ENCODE data around the gene CHCHD3.
"Not testable (repeated sequence)": the region's sequence is repeated elsewhere in the genome, so short reads cannot be mapped to it uniquely, and the experiment has no call there.

The CHCHD3 gene

DNA sequence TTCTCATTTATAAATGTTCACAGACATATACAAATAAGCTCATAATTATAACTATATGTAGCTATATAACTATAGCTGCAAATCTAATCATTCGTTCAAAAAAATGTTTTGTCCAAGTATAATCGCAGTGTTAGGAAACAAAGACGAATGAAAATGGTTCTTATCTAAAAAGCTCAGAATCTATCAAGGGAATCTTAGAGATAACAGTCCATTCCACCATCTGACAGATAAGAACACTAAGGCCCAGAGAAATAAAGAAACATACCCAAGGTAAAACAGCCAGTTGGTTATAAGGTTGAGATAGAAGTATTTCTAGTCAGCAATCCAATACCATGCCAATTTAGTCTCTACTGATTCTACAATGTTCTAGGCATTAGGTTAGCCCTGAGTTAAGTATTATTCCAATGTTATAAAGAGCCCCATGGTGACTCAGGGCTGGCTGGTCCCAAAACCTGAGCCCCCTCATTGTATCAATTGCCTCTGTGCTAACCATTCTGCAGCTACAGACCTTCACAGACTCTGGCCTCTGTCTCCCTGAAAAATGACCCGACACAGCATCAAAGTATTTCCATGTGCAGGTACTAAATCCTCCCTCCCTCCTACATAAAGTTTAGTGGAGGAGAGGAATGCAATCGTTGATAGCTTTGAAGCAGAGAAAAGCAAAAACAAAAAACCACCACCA, 30.0 kb downstream of the CHCHD3 start:
- Histone ChIP-seq H3K4me1 (ENCODE audit: control insufficient read depth, insufficient read depth, low read length) (peaks cover 9% of the 10 kb centered on the region), H3K4me3 (ENCODE audit: low read length) (no peak overlapping the region), H3K27ac (ENCODE audit: low read depth, low read length) (no peak overlapping the region), H3K27me3 (ENCODE audit: control insufficient read depth, insufficient read depth, low read length) (no peaks in the 10 kb centered on the region), H3K36me3 (ENCODE audit: control insufficient read depth, insufficient read depth, low read length) (no peaks in the 10 kb centered on the region), H3K9ac (ENCODE audit: low read length) (no peak overlapping the region)

DNA sequence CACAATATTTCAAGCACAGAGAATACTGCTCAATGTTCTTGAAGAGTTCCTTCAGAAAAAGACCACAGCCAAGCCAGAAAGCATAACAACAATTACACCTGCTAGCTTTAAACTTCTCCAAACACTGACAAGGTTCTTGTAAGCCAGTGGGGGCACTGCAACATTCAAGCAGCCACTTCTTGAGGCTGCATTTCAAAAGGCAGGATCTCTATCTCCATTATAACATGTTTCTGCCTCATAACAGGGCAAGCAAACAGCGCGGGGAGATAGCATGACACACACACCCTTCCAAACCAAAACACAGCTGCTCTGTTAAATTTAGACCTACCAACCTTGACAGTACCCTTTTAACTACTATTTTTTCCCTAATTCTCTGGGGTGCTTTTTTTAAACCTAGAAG, 30.8 kb downstream of the CHCHD3 start:
- H3K4me3 ChIP-seq (ENCODE audit: low read length), result no peak overlapping the region
- H3K27me3 ChIP-seq (ENCODE audit: control insufficient read depth, insufficient read depth, low read length), result no peaks in the 10 kb centered on the region
- no peak overlapping the region for H3K27ac ChIP-seq (ENCODE audit: low read depth, low read length)
- H3K9ac ChIP-seq (ENCODE audit: low read length), result no peak overlapping the region
- H3K36me3 ChIP-seq (ENCODE audit: control insufficient read depth, insufficient read depth, low read length), result no peaks in the 10 kb centered on the region
- peaks cover 9% of the 10 kb centered on the region for H3K4me1 ChIP-seq (ENCODE audit: control insufficient read depth, insufficient read depth, low read length)

DNA sequence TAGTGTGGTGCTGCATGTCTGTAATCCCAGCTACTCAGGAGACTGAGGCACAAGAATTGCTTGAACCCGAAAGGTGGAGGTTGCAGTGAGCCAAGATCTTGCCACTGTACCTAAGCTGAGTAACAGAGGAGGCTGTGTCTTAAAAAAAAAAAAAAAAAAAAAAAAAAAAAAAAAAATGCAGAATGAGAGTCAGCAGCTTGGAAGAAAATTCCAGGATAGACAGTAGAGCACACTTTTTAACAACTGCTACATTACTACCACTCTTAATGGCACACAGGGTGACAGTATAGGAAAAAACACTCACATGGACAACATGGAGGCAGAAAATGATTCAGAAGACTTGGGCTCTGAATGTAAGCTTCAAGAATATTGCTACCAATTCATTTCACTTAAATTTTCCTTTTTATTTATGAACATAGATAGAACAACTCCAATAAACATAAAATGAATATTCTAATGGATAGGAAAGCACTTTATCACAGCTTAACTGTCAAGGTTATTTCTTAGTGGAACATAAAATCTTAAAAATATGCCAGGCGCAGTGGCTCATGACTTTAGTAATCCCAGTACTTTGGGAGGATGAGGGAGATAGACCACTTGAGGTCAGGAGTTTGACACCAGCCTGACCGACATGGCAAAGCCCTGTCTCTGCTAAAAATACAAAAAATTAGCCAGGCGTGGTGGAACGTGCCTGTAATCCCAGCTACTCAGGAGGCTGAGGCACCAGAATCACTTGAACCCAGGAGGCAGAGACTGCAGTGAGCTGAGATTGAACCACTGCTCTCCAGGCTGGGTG, 31.5 kb downstream of the CHCHD3 start:
- no peaks in the 10 kb centered on the region for H3K27me3 ChIP-seq (ENCODE audit: control insufficient read depth, insufficient read depth, low read length)
- no peaks in the 10 kb centered on the region for H3K36me3 ChIP-seq (ENCODE audit: control insufficient read depth, insufficient read depth, low read length)
- H3K27ac ChIP-seq (ENCODE audit: low read depth, low read length), result no peak overlapping the region
- H3K4me3 ChIP-seq (ENCODE audit: low read length), result no peak overlapping the region
- peaks cover 9% of the 10 kb centered on the region for H3K4me1 ChIP-seq (ENCODE audit: control insufficient read depth, insufficient read depth, low read length)
- no peak overlapping the region for H3K9ac ChIP-seq (ENCODE audit: low read length)

DNA sequence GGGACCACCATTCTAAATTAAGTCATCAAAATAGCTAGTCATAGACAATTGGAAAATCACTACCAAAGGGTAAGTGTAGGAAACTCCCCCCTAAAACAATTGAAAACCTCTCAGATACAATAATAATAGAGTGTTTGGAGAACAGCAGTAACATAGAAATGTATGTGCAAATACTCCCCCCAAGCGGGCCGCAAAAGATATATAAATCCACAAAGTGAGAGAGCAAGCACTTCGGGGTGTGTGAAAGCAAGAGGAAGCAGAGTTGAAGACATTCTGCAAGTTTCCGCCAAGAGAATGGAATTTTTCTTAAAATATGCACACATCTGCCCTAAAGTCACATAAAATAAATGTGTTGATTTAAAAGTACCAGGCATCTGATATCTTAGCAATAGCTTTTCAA, 33.3 kb downstream of the CHCHD3 start:
- Histone ChIP-seq H3K36me3 (ENCODE audit: control insufficient read depth, insufficient read depth, low read length) (no peaks in the 10 kb centered on the region), H3K27ac (ENCODE audit: low read depth, low read length) (no peak overlapping the region), H3K27me3 (ENCODE audit: control insufficient read depth, insufficient read depth, low read length) (no peaks in the 10 kb centered on the region), H3K9ac (ENCODE audit: low read length) (no peak overlapping the region), H3K4me3 (ENCODE audit: low read length) (no peak overlapping the region), H3K4me1 (ENCODE audit: control insufficient read depth, insufficient read depth, low read length) (peaks cover 8% of the 10 kb centered on the region)

DNA sequence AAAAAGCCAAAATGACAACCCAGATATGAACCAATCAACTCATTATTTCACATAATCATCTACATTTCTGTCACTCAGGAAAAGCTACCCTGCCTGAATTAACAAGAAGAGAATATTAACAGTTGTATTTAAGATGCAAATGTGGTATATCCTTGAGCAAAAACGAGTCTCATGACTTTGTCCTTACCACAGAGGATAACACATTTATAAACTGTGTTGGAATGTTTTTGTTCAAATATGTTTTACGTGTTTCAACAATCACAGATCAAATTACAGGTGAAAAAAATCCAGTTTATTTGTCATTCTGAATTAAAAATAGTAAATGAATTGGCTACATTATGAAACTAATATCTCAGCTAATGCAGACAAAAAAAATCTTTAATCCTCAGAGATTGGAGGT, 34.6 kb downstream of the CHCHD3 start:
- no peak overlapping the region for H3K4me3 ChIP-seq (ENCODE audit: low read length)
- H3K36me3 ChIP-seq (ENCODE audit: control insufficient read depth, insufficient read depth, low read length), result no peaks in the 10 kb centered on the region
- H3K27me3 ChIP-seq (ENCODE audit: control insufficient read depth, insufficient read depth, low read length), result no peaks in the 10 kb centered on the region
- no peak overlapping the region for H3K9ac ChIP-seq (ENCODE audit: low read length)
- no peak overlapping the region for H3K27ac ChIP-seq (ENCODE audit: low read depth, low read length)
- peaks cover 5% of the 10 kb centered on the region for H3K4me1 ChIP-seq (ENCODE audit: control insufficient read depth, insufficient read depth, low read length)

DNA sequence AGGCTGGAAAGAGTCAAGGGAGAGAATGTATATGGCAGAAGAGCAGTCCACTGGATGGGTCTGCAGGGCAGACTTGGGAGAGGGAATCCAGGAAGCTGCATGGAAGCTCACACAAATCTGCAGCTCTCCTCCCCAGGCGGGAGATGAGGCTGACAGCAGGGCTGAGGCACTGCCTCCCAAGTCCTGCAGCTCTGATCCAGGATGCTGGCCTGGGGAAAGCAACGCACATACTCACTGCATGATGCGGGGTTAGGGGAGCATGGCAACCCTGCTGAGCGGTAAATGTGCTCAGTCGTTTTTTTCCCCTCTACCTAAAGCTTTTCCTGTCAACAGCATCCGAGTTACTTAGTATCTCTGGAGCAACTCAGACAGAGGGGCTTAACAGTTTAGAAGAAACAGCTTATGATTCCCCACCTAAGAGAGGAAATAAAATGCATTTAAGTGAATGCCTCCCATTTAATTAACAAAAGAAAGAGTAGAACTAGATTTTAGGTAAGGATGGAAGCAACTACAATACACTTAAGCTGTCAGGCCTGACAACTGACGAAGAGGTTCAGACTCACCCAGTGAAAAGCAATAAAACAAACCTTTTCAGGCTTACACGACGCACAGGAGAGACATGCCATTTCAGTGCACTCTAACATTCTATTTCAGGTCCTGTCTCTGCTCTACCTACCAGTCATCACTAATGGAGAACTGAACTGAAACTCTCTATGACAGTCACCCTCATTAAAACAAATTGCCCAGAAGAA, 37.0 kb downstream of the CHCHD3 start:
- H3K4me1 ChIP-seq (ENCODE audit: control insufficient read depth, insufficient read depth, low read length), result no peaks in the 10 kb centered on the region
- H3K27ac ChIP-seq (ENCODE audit: low read depth, low read length), result no peak overlapping the region
- H3K36me3 ChIP-seq (ENCODE audit: control insufficient read depth, insufficient read depth, low read length), result no peaks in the 10 kb centered on the region
- no peak overlapping the region for H3K4me3 ChIP-seq (ENCODE audit: low read length)
- H3K27me3 ChIP-seq (ENCODE audit: control insufficient read depth, insufficient read depth, low read length), result no peaks in the 10 kb centered on the region
- H3K9ac ChIP-seq (ENCODE audit: low read length), result no peak overlapping the region

DNA sequence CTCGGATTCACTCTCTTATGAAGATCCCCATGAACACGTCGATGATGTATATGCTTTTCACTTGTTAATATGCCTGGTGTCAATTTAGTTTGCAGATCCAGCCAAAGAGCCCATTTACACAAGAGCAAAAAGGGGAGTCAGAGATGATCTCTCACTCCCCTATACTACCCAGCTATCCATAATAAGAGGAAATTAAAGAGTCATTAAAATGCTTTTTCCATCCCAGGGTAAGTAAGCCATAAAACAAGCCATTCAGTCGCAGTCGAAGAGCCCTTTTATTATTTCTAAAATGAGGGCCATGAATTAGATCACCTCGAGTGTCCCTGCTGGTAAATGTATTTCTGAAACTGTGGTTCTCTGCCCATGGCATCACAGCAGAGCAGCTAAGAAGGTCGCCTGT, 41.2 kb downstream of the CHCHD3 start:
- Histone ChIP-seq H3K27me3 (ENCODE audit: control insufficient read depth, insufficient read depth, low read length) (no peaks in the 10 kb centered on the region), H3K36me3 (ENCODE audit: control insufficient read depth, insufficient read depth, low read length) (no peaks in the 10 kb centered on the region), H3K27ac (ENCODE audit: low read depth, low read length) (no peak overlapping the region), H3K9ac (ENCODE audit: low read length) (no peak overlapping the region), H3K4me1 (ENCODE audit: control insufficient read depth, insufficient read depth, low read length) (no peaks in the 10 kb centered on the region), H3K4me3 (ENCODE audit: low read length) (no peak overlapping the region)

DNA sequence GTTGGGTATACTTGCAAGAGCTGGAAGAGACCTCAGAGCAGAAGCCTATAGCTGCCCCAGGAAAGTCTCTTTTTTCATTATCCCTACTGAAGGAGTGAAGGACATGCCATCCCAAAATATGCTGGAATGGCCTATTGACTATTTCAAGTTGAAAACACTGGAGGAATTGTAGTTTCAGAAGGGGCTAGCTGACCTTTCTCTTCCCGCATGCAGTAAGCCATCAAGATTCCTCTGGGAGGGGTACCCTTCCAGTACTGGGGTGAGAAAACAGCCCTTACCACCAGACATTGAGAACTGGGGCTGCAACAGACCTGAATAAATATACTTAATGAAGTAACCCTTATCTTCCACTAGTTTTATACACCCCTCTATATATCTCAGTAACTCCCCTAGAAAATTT, 41.7 kb downstream of the CHCHD3 start:
- Histone ChIP-seq H3K9ac (ENCODE audit: low read length) (no peak overlapping the region), H3K4me3 (ENCODE audit: low read length) (no peak overlapping the region), H3K36me3 (ENCODE audit: control insufficient read depth, insufficient read depth, low read length) (no peaks in the 10 kb centered on the region), H3K27me3 (ENCODE audit: control insufficient read depth, insufficient read depth, low read length) (no peaks in the 10 kb centered on the region), H3K4me1 (ENCODE audit: control insufficient read depth, insufficient read depth, low read length) (no peaks in the 10 kb centered on the region), H3K27ac (ENCODE audit: low read depth, low read length) (no peak overlapping the region)

DNA sequence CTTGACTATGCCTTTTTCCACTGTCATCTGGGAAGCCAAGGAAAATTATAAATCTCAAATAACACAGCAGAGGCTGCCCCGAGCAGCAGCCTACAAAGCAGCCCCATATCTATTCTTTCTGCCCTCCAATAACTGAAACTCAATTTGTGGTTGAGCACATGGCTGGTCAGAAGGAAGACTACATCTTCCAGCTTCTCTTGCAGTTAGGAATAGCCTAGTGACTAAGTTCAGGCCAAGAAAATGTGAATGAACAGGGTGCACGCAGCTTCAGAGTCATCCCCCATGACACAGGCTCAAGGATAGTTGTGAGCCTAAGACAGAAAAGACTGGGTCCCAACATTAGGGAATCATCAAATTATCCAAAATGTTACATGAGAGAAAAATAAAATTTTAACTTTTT, 42.3 kb downstream of the CHCHD3 start:
- H3K4me1 ChIP-seq (ENCODE audit: control insufficient read depth, insufficient read depth, low read length), result no peaks in the 10 kb centered on the region
- H3K9ac ChIP-seq (ENCODE audit: low read length), result no peak overlapping the region
- H3K27me3 ChIP-seq (ENCODE audit: control insufficient read depth, insufficient read depth, low read length), result no peaks in the 10 kb centered on the region
- H3K36me3 ChIP-seq (ENCODE audit: control insufficient read depth, insufficient read depth, low read length), result no peaks in the 10 kb centered on the region
- no peak overlapping the region for H3K27ac ChIP-seq (ENCODE audit: low read depth, low read length)
- no peak overlapping the region for H3K4me3 ChIP-seq (ENCODE audit: low read length)

DNA sequence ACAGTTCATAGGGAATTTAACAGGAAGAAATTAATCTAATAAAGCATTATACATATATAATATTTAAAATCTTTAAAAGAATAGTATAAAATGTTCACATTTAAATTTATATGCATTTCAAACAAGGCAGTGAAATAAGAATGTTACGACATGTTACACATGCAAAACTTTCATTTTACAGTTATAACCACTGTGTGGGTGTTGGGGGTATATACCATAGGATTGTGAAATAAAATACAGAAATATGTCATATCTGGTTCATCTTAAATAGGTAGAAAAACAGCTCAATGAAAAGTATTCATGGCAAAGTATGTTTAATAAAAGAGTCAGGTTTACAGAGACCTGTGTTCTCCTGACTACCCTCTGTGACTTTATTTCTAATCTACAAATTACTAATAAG, 45.6 kb downstream of the CHCHD3 start:
- H3K27me3 ChIP-seq (ENCODE audit: control insufficient read depth, insufficient read depth, low read length), result no peaks in the 10 kb centered on the region
- no peak overlapping the region for H3K27ac ChIP-seq (ENCODE audit: low read depth, low read length)
- H3K36me3 ChIP-seq (ENCODE audit: control insufficient read depth, insufficient read depth, low read length), result no peaks in the 10 kb centered on the region
- H3K4me3 ChIP-seq (ENCODE audit: low read length), result no peak overlapping the region
- H3K9ac ChIP-seq (ENCODE audit: low read length), result no peak overlapping the region
- H3K4me1 ChIP-seq (ENCODE audit: control insufficient read depth, insufficient read depth, low read length), result no peaks in the 10 kb centered on the region

DNA sequence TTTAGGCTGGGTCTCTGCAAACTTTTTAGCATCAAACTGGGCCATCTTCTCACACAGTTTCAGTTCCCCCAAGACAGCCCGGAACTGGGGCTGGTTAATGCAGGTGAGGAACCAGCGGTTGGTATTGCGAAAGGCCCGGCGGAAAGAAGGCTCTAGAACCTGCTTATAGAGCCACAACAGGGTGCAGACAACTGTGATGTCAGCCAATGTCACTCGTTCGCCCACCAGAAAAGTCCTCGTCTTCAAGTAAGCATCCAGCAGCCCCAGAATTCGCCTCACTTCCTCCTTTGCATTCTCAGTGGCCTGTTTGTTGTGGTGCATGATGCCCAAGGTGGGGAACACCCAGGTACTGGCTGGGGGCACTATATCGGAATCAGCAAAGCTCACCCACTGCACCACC, 46.6 kb downstream of the CHCHD3 start:
- not testable (repeated sequence) for H3K4me1 ChIP-seq (ENCODE audit: control insufficient read depth, insufficient read depth, low read length)

DNA sequence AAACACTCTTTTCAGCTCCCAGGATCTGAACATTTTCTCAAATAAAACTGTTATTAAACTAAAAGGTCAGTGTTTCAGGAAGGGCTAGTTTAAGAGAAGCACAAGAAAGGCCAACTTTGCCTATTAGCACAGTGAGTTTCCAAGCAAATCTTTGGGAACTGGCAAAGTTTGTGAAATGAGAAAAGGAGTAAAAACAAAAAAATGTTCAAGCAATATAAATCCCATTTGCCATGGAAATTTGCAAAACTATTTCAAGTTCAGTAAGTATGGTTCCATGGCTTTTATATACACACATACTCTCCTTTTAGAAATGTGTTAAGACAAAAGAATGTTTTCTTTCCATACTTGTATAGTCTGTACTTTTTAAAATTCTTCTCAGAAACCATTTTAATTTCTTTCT, 51.5 kb downstream of the CHCHD3 start:
- Histone ChIP-seq H3K4me1 (ENCODE audit: control insufficient read depth, insufficient read depth, low read length) (no peaks in the 10 kb centered on the region), H3K27ac (ENCODE audit: low read depth, low read length) (no peak overlapping the region), H3K4me3 (ENCODE audit: low read length) (no peak overlapping the region), H3K9ac (ENCODE audit: low read length) (no peak overlapping the region), H3K36me3 (ENCODE audit: control insufficient read depth, insufficient read depth, low read length) (no peaks in the 10 kb centered on the region), H3K27me3 (ENCODE audit: control insufficient read depth, insufficient read depth, low read length) (no peaks in the 10 kb centered on the region)

More for the DNA sequence above, 46.6 kb downstream of the CHCHD3 start:
- H3K27ac ChIP-seq (ENCODE audit: low read depth, low read length); H3K4me3 ChIP-seq (ENCODE audit: low read length); H3K9ac ChIP-seq (ENCODE audit: low read length); H3K27me3 ChIP-seq (ENCODE audit: control insufficient read depth, insufficient read depth, low read length); H3K36me3 ChIP-seq (ENCODE audit: control insufficient read depth, insufficient read depth, low read length): not testable (repeated sequence)

Measured in rectal smooth muscle tissue (tissue), 1 donor.